Measurements from ENCODE around the gene STKLD1.
A peak's percentile ranks its signal among the peaks of the same experiment; 100 is the strongest.

STKLD1 gene

GRCh38 chr9:133366435-133366834 is 9.7 kb upstream of the STKLD1 start:
- DNase-seq, result no peak

- no peak for DNase-seq
These were observed 8.9 kb upstream of the STKLD1 start for GRCh38 chr9:133367221-133367620.

GRCh38 chr9:133367778-133368177 is 8.4 kb upstream of the STKLD1 start:
- DNase-seq, result no peak

GRCh38 chr9:133368249-133368881 is 7.8 kb upstream of the STKLD1 start:
- peak; percentile 11 for DNase-seq

DNA sequence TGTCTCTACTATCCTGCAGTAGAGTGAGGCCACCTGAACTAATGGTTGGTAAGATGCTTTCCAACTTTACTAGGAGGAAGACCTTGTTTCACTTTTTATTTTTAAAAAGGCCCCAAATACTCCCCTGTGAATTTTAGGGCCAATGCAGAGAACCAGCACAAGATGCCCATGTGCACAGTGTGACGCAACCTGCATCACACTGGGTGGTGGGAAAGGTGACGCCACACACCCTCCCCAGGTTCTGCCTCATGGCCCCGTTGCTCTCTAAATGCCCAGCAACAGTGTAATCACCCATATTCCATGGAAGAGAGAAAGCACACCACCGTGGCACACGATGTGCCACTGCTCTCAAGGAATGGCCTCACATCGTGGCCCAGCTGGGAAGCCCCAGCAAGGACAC is 6.7 kb upstream of the STKLD1 start:
- no peak for DNase-seq

DNA sequence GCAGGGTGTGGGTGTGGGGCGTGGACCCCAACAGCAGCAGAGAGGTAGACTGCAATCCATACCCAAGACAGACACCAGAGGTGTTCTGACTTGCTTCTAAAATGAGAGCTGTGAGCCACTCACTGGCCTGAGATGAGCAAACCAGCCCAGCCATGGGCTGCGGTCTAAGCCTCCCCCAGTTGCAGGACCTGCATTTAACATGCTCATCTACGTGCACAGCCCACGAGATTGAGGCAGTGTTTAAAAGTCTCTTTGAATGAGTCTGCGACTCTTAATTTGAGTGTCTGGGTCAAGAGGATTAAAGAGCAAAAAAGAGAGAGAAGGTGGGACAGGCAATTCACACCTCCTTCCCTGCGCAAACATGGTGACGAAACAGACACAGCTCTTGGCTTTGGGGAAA is 6.2 kb upstream of the STKLD1 start:
- DNase-seq, result no peak

DNA sequence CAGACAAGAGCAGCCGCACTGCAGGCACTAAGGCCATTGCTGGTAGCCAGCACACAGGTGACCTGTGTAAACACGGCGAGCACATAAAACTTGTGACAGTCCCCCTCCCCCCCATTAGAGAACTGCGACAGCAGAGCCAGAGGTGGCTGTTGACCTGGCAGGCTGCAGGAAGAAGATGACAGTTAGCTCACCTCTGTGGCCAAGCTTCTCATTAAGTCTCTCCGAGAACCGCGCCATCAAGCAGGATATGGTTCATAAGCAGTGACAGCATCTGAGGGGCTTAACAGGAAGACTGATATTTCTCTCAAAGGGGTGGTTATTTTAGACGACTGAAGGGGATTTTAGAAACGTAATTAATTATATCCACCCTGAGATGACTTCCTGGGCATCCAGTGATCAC is 5.5 kb upstream of the STKLD1 start:
- DNase-seq, result no peak

DNA sequence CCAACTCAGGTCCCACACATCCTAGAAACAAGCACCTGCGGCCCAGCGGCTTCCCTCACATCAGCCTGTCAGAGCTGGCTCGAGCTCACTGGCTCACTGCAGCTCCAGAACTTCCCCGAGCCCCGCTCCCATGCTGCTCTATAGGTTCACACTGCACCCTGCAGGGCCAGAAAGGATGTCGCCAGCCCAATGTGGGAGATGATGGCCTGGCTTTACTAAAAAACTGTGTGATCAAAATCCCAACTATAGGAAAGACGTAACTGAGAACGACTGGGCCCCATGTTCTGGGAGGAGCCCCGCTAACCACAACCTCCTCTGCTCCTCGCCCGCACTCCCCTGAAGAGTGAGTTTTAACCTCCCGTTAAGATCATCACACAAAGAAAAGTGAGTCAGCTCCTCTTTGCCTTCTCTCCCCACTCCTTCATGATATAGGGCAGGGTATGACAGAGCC is 4.9 kb upstream of the STKLD1 start:
- DNase-seq, result no peak

- DNase-seq, result no peak
These were observed 4.0 kb upstream of the STKLD1 start for GRCh38 chr9:133372144-133372543.

DNA sequence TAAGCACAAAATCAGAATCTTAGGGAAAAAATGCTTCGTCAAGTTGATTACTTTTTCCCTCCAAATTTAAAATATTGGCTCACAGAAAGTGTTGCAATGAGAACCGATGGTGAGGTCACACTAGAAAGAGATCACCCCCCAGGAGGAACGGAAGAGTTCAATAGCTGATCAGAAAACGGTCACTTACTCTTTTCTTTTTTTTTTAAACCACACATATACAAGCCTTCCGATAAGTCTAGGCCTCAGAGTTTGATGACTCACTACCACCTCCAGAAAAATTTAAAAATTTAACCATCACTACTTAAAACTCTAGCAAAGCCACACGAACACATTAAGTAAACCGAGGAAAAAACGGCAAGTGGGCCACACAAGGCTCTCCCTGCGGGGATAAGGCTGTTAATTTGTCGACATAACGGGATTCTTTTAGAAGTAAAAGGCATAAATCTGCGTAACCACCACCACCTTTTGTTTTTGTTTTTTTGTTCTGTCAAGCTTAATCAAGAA is 1.5 kb upstream of the STKLD1 start:
- no peak for DNase-seq

DNA sequence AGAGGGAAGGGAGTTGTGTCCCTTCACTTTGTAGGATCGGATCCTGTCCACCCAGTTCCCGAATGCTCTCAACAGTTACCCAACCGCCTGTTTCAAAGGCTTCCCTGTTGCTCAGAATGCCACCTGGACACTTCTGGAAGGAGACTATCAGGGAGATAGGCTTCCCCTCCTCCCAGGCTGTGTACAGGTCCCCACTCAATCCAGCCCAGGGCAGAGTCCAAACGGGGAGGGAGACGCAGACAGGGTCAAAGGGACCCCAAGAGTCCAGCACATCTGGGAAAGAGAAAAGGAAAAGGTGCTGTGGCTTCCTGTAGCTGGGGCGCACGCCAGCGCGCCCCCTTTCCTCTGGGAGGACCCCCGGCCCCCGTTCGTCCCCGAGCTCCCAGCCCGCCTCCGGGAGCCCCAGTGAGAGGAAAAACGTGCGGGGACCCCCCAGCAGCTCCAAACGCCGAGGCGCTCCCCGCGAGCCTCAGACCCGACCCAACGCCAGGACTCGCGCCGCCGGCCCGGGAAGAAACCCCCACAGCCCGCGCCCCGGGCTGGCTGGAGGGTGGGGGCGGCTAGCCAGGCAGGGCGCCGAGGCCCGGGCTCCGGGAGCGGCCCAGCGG is 946 bp upstream of the STKLD1 start:
- DNase-seq, result peak; percentile 48

DNA sequence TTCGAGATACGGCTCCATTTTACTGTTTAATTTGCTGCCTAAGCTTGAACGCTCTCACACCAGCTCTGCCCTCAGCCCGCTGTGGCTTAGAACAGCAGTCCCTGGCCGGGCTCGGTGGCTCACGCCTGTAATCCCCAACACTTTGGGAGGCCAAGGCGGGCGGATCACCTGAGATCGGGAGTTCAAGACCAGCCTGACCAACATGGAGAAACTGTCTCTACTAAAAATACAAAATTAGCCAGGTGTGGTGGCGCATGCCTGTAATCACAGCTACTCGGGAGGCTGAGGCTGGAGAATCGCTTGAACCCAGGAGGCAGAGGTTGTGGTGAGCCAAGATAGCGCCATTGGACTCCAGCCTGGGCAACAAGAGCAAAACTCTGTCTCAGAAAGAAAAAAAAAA is 1.1 kb downstream of the STKLD1 start:
- DNase-seq, result peak; percentile 11

- DNase-seq, result peak; percentile 78
These were observed 1.6 kb downstream of the STKLD1 start for GRCh38 chr9:133377721-133378216.

- no peak for DNase-seq
These were observed 2.3 kb downstream of the STKLD1 start for GRCh38 chr9:133378408-133378962.

GRCh38 chr9:133379153-133380086 is 3.3 kb downstream of the STKLD1 start:
- no peak for DNase-seq

DNA sequence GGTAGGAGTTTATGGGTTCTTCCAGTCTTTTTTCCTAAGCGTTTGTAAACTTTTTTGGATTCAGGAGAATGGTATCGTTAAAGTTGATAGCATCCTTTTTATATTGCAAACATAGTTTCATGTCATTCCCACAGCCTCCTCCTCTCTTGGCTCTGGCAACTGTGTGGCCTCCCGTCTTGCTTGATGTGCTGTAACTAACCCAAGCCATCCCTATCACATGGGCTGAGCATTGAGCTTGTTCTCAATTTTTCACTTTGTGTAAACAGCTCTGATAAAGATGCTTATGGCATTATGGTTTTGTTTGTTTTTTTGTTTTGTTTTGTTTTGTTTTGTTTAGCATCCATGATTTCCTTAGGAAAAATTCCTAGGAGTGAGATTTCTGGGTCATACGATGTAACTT is 4.6 kb downstream of the STKLD1 start:
- DNase-seq, result no peak

GRCh38 chr9:133382507-133383141 is 6.5 kb downstream of the STKLD1 start:
- no peak for DNase-seq

DNA sequence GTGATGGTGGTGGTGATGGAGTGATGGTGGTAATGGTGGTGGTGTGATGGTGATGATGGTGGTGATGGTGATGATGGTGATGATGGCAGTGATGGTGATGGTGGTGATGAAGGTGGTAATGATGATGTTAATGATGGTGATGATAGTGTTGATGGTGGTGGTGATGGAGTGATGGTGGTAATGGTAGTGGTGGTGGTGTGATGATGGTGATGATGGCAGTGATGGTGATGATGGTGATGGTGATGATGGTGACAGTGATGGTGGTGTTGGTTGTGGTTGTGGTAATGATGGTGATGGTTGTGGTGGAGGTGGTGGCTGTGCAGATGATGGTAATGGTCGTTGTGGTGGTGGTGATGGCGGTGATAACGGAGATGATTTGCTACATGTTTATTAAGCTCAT is 7.3 kb downstream of the STKLD1 start:
- DNase-seq, result no peak

DNA sequence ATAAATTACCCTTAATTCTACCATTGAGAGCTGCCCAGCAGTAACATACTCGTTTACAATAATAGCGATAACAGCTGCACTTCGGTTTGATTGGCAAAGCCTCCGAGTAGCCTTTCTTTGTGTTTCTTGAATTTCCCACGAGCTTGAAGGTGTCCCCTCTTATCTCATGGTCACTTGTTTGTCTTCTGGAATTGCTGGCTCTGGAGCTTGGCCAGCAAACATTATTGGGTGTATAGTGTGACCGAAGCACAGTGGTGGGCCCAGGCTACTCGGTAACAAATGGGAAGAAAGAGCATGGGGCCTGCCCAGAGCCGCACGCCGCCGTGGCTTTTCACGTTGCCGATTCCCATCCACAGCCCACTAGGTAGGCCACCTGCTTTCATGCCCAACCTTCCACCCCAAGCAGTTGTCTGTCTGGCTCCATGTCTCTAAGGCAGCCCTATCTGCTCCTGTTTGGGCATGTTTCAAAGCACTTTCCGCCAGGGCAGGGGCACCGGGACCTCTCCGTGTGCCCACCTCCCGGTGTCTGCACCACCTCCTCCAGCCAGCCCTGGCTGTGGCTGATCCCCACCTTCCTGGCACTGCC is 8.7 kb downstream of the STKLD1 start:
- DNase-seq, result no peak

DNA sequence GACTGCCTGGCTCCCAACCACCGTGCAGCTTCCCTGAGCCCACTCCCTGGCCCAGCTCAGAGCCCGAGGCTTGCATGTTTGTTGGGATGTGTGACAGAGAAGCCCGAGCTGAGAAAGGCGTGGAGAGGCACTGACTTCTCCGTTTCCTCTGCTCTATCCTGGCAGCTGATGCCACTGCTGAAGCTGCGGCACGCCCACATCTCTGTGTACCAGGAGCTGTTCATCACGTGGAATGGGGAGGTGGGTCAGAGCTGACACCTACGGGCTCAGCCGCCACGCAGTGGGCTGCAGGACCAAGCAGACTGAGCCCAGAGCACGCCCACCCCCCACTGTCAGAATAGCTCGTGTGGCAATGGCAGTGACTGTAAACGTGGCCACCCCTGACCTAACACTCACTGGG is 9.3 kb downstream of the STKLD1 start:
- DNase-seq, result no peak

DNA sequence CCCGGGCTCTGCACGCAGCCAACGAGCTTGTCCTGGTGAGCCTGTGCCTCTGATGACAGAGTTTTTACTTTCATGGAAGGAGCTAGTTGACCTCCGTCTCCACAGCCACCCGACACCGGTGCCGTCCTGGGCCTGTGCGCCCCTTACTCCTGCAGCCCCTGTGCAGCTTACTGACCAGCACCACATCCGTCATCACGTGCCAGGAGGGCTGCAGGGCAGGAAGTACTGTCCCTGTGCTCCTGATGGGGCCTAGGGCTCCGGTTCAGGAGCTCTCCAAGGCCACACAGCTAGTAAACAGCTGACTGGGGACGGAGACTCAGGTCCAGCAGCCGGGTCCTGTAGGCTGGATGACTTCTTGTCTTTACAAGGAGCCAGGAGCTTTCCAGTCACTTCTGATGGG is 10.2 kb downstream of the STKLD1 start:
- no peak for DNase-seq

DNA sequence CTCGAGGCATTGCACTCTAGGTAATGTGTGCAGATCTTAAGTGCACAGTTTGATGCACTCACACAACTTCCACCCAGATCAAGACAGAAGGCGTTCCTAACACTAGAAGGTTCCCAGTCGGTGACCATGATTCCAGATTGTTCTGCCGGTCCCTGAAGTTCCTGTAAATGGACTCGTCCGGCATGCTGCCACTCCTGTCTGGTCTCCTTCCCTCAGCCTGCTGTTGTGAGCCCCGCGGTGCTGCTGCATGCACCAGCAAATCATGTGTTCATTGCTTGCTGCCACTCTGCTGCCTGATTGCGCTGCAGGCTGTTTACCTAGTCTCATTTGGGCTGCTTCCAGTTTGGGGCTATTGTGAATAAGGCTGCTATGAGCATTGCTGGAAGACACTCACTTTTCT is 11.5 kb downstream of the STKLD1 start:
- DNase-seq, result no peak
